GM12878 (cell line): Measurements from ENCODE around the gene CCDC200. TPM values are rescaled to one million over a fixed set of nuclear protein-coding genes. Genes with fewer than 3 reads are reported as not detected.

Experiments used
- ATAC-seq: fragments of 200-7000 bp; cut with Tn5 transposase; 3 replicates; pipeline ENCODE4 v1.9.1; 2020; ENCODE audit warnings: mild to moderate bottlenecking, moderate library complexity
- BruUV-seq: library from RNA; stranded (reverse); fragments of 400-500 nt; replicated peaks from 2 replicates; lab custom pipeline; 2021; lab: Mats Ljungman, UMichigan
- CTCF ChIA-PET: fragments of 300-600 bp; sonication (Branson Sonifier 250); formaldehyde crosslinking; extraction: SDS; loops from one replicate; lab custom pipeline; 2021; ENCODE audit warnings: inconsistent platforms; lab: Yijun Ruan, JAX
- POLR2A ChIA-PET: fragments of 350-600 bp; formaldehyde crosslinking; extraction: SDS; loops from one replicate; lab custom pipeline; 2021; ENCODE audit warnings: inconsistent platforms; lab: Charles Lee
- RAD21 ChIA-PET: fragments of 300-600 bp; sonication (Branson Sonifier 250); formaldehyde crosslinking; loops from one replicate; lab custom pipeline; 2023; ENCODE audit warnings: antibody characterized with exemption; ENCODE audit not compliant: unreplicated experiment; lab: Charles Lee
- SMC1A ChIA-PET: fragments of 300-600 bp; sonication (Branson Sonifier 250); formaldehyde crosslinking; loops from one replicate; lab custom pipeline; 2023; ENCODE audit not compliant: unreplicated experiment, uncharacterized antibody; lab: Charles Lee
- DNase-seq: peaks from one replicate; pipeline ENCODE4 v3.0.0-alpha.2; 2011; ENCODE audit warnings: low read depth, low spot score
- FAIRE-seq: peaks from 3 replicates; lab custom pipeline; 2011; peaks lifted over from hg19 to GRCh38; lab: Jason Lieb, UNC
- H2AFZ ChIP-seq: 2 replicates; pipeline ENCODE4 v1.6.0; 2011; ENCODE audit warnings: low read depth, low read length, control low read depth; ENCODE audit not compliant: control insufficient read depth
- H3K27ac ChIP-seq: 2 replicates; pipeline ENCODE4 v1.5.1; 2011; ENCODE audit warnings: control low read depth; ENCODE audit not compliant: control insufficient read depth, insufficient read depth
- H3K27me3 ChIP-seq, 2 experiments: replicated peaks in 1 of 2; 2 replicates each; pipeline versions ENCODE4 v1.6.0 to v1.6.1; 2011; ENCODE audit warnings: low read length in 1 of 2; ENCODE audit not compliant: control insufficient read depth in 2 of 2, insufficient read depth in 2 of 2
- H3K36me3 ChIP-seq, 2 experiments: 2 replicates each; pipeline ENCODE4 v1.5.1; 2011; ENCODE audit warnings: low read length in 1 of 2; ENCODE audit not compliant: control insufficient read depth in 2 of 2, insufficient read depth in 2 of 2
- H3K4me1 ChIP-seq: 2 replicates; pipeline ENCODE4 v1.6.1; 2011; ENCODE audit warnings: mild to moderate bottlenecking, low read length, moderate library complexity, mixed read lengths; ENCODE audit not compliant: control insufficient read depth, insufficient read depth
- H3K4me2 ChIP-seq: 2 replicates; pipeline ENCODE4 v1.6.0; 2011; ENCODE audit warnings: control low read depth; ENCODE audit not compliant: control insufficient read depth, insufficient read depth
- H3K4me3 ChIP-seq: fragments of 200-600 bp; sonication (generic); 2 replicates; pipeline ENCODE4 v1.5.1; 2016
- H3K79me2 ChIP-seq: 2 replicates; pipeline ENCODE4 v1.6.0; 2011; ENCODE audit warnings: low read length; ENCODE audit not compliant: control insufficient read depth, insufficient read depth
- H3K9ac ChIP-seq: 2 replicates; pipeline ENCODE4 v1.8.0; 2011; ENCODE audit warnings: low read length, control low read depth, mixed read lengths; ENCODE audit not compliant: control insufficient read depth, insufficient read depth
- H3K9me3 ChIP-seq: replicated peaks from 3 replicates; pipeline ENCODE4 v1.5.1; 2011; ENCODE audit warnings: mild to moderate bottlenecking, low read length; ENCODE audit not compliant: control insufficient read depth, insufficient read depth
- H4K20me1 ChIP-seq: 2 replicates; pipeline ENCODE4 v1.6.0; 2011; ENCODE audit not compliant: control insufficient read depth, insufficient read depth
- BCL11A ChIP-seq: IDR thresholded peaks from 2 replicates; pipeline ENCODE4 v1.6.1; 2011; ENCODE audit warnings: low read depth, low read length
- BHLHE40 ChIP-seq, 2 experiments: fragments of 450-650 bp in 1 of 2; IDR thresholded peaks; 2 replicates each; pipeline ENCODE4 v1.6.1; 2011 to 2017; ENCODE audit warnings: low read depth in 2 of 2, borderline replicate concordance in 1 of 2, improper control_type of control experiment in 1 of 2, low read length in 1 of 2, mild to moderate bottlenecking in 1 of 2
- MEF2A ChIP-seq: IDR thresholded peaks from 2 replicates; pipeline ENCODE4 v1.6.1; 2011; ENCODE audit warnings: low read depth, mild to moderate bottlenecking, low read length, moderate library complexity; ENCODE audit not compliant: insufficient read depth
- POLR2AphosphoS2 ChIP-seq: IDR thresholded peaks from 2 replicates; pipeline ENCODE4 v1.6.1; 2011; ENCODE audit warnings: low read depth, mild to moderate bottlenecking, low read length, improper control_type of control experiment, moderate library complexity
- POLR2AphosphoS5 ChIP-seq: IDR thresholded peaks from 2 replicates; pipeline ENCODE4 v1.6.1; 2011; ENCODE audit warnings: mild to moderate bottlenecking, low read length, inconsistent platforms
- RB1 ChIP-seq: fragments of 450-650 bp; formaldehyde crosslinking; IDR thresholded peaks from 2 replicates; pipeline ENCODE4 v1.6.1; 2017; ENCODE audit warnings: mild to moderate bottlenecking, borderline replicate concordance
- RCOR1 ChIP-seq: conservative IDR thresholded peaks from 2 replicates; pipeline ENCODE4 v1.6.1; 2012; ENCODE audit warnings: low read depth, low read length, improper control_type of control experiment
- SMC3 ChIP-seq: IDR thresholded peaks from 2 replicates; pipeline ENCODE4 v1.6.1; 2011; ENCODE audit warnings: low read length, improper control_type of control experiment, borderline replicate concordance
- SP1 ChIP-seq: IDR thresholded peaks from one replicate; pipeline ENCODE4 v1.6.1; 2011; ENCODE audit warnings: low read depth, low read length
- SREBF1 ChIP-seq: IDR thresholded peaks from 2 replicates; pipeline ENCODE4 v1.6.1; 2012; ENCODE audit warnings: mild to moderate bottlenecking, low read length
- SREBF2 ChIP-seq: IDR thresholded peaks from 2 replicates; pipeline ENCODE4 v1.6.1; 2012; ENCODE audit warnings: mild to moderate bottlenecking, low read length
- ZSCAN29 ChIP-seq: fragments of 450-650 bp; IDR thresholded peaks from 2 replicates; pipeline ENCODE4 v1.6.1; 2017; ENCODE audit warnings: mild to moderate bottlenecking, moderate library complexity
- WGBS: methylation state at CpG from one replicate; pipeline ENCODE4 v1.1.6; 2016; ENCODE audit warnings: low lambda C conversion rate; ENCODE audit not compliant: insufficient replicate concordance, insufficient coverage; ENCODE audit errors: missing lambda C conversion rate; 5-methylcytosine and 5-hydroxymethylcytosine counted together
- in situ Hi-C: fragments of 300-500 bp; cut with MboI; formaldehyde crosslinking; loops from 9 replicates; pipeline ENCODE4 v1.14.3; 2018; ENCODE audit warnings: mixed read lengths
- intact Hi-C: fragments of 100-400 bp; cut with micrococcal nuclease; formaldehyde crosslinking; loops from one replicate; pipeline ENCODE4 v1.14.2; 2022; ENCODE audit not compliant: unreplicated experiment
- polyA plus RNA-seq, 11 experiments: library from polyadenylated mRNA; depleted of rRNA in 4 of 11; unstranded in 6 of 11; stranded (reverse) in 5 of 11; fragments of >200 nt; fragmentation: Nextera tagmentation in 4 of 11; fragmentation: Illumina TruSeq in 1 of 11; extraction: Ambion mirVana in 4 of 11; extraction: Trizol in 1 of 11; gene quantifications; 1 replicate in 1 of 11; 2 replicates in 10 of 11; pipeline versions ENCODE4 v1.2.1 to v1.2.3, GENCODE V29; 2011 to 2016; ENCODE audit warnings: inconsistent platforms in 2 of 11, missing spikeins in 2 of 11, low read depth in 1 of 11
- total RNA-seq, 4 experiments: library from RNA; depleted of rRNA in 3 of 4; stranded (reverse); fragments of >200 nt in 3 of 4; fragmentation: Illumina TruSeq in 1 of 4; extraction: Trizol in 1 of 4; gene quantifications; 2 replicates each; pipeline versions ENCODE4 v1.2.1 to v1.2.3, GENCODE V29; 2013 to 2021
- TF ChIP-seq, protein P1 (sequence below): IDR thresholded peaks from 2 replicates; pipeline ENCODE4 v1.6.1; 2012; ENCODE audit warnings: low read depth, low read length, improper control_type of control experiment
- TF ChIP-seq, protein P2 (sequence below): IDR thresholded peaks from 2 replicates; pipeline ENCODE4 v1.6.1; 2012; ENCODE audit warnings: mild to moderate bottlenecking, low read depth, low read length

Gene CCDC200
- total and polyA plus RNA-seq, 10 of the 15 experiments (the other 5 are each of a cell fraction or from before 2014, with no cell fraction given), result 0.46 to 3.9 (median 2.7) TPM; not detected in 6

DNA sequence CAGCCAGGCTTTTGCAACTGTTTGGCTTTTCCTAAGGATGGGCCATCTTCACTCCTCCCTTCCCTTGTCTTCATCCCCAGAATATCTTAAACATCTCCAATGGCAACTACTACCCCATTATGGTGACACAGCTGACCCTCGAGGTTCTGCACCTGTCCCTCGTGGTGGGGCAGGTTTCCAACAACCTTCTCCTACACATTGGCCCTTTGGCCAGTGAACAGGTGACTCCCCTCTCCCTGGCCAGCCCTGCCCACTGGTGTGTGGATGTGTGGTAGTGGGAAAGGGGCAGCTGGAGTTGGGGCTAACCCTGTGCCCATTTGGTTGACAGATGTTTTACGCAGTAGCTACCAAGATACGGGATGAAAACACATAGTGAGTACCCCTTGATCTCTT is 12.1 kb downstream of the CCDC200 start:
- peaks cover 17% of the 10 kb centered on the region for H3K79me2 ChIP-seq
- no peaks in the 10 kb centered on the region for H3K9me3 ChIP-seq
- H4K20me1 ChIP-seq, result no peaks in the 10 kb centered on the region
- H3K9ac ChIP-seq, result no peak overlapping the region
- no TSS peak for BruUV-seq
- no peak for ATAC-seq
- ChIA-PET POLR2A (interaction anchor here (0.5 kb wide), 1 partner anchor 284 kb away, joined by 4 read pairs; no protein-coding TSS in a partner anchor), RAD21 (no interaction called here), CTCF (no interaction called here), SMC1A (no interaction called here)
- WGBS, result 83% methylated on average over 4 of the region's 4 CpGs
- intact Hi-C loops (no loop called here), in situ Hi-C loops (loop anchor here (10.0 to 25.0 kb wide), 9 partner anchors 98 to 1646 kb away; partner anchors contain the start of genes DNAJC7, EIF1, HDAC5 and MEOX1)
- peaks cover 5% of the 10 kb centered on the region; the same call in 1 of the 2 replicates for H3K4me1 ChIP-seq
- no peaks in the 10 kb centered on the region for H3K27me3 ChIP-seq
- no peak overlapping the region for H3K27ac ChIP-seq
- no peak for DNase-seq
- no peak for FAIRE-seq
- no peak for TF ChIP-seq SP1
- TF ChIP-seq ZSCAN29, result no peak
- TF ChIP-seq, protein P1, sequence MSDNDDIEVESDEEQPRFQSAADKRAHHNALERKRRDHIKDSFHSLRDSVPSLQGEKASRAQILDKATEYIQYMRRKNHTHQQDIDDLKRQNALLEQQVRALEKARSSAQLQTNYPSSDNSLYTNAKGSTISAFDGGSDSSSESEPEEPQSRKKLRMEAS, result no peak
- TF ChIP-seq BHLHE40 (IDR thresholded peaks at IDR 0.05; ENCODE audit: borderline replicate concordance in 1 of 2, low read depth in 2 of 2, low read length in 1 of 2), result no peak
- TF ChIP-seq BCL11A, result no peak
- no peak for TF ChIP-seq RCOR1
- TF ChIP-seq POLR2AphosphoS5, result no peak
- TF ChIP-seq SREBF1, result no peak
- no peak for TF ChIP-seq SMC3
- TF ChIP-seq POLR2AphosphoS2, result no peak
- TF ChIP-seq MEF2A, result no peak
- no peak for TF ChIP-seq SREBF2
- TF ChIP-seq, protein P2, sequence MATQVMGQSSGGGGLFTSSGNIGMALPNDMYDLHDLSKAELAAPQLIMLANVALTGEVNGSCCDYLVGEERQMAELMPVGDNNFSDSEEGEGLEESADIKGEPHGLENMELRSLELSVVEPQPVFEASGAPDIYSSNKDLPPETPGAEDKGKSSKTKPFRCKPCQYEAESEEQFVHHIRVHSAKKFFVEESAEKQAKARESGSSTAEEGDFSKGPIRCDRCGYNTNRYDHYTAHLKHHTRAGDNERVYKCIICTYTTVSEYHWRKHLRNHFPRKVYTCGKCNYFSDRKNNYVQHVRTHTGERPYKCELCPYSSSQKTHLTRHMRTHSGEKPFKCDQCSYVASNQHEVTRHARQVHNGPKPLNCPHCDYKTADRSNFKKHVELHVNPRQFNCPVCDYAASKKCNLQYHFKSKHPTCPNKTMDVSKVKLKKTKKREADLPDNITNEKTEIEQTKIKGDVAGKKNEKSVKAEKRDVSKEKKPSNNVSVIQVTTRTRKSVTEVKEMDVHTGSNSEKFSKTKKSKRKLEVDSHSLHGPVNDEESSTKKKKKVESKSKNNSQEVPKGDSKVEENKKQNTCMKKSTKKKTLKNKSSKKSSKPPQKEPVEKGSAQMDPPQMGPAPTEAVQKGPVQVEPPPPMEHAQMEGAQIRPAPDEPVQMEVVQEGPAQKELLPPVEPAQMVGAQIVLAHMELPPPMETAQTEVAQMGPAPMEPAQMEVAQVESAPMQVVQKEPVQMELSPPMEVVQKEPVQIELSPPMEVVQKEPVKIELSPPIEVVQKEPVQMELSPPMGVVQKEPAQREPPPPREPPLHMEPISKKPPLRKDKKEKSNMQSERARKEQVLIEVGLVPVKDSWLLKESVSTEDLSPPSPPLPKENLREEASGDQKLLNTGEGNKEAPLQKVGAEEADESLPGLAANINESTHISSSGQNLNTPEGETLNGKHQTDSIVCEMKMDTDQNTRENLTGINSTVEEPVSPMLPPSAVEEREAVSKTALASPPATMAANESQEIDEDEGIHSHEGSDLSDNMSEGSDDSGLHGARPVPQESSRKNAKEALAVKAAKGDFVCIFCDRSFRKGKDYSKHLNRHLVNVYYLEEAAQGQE, result no peak
- TF ChIP-seq RB1, result no peak
- H3K4me3 ChIP-seq, result no peak overlapping the region
- no peak overlapping the region for H2AFZ ChIP-seq
- no peak overlapping the region for H3K4me2 ChIP-seq
- peaks cover 2 to 14% of the 10 kb centered on the region in 2 experiments; a peak in 3 of 4 replicates for H3K36me3 ChIP-seq
